Renal cortical epithelial cell (primary cell): ENCODE results near the gene GABARAP. TPM values are rescaled to one million over a fixed set of nuclear protein-coding genes. Genes with fewer than 3 reads are reported as not detected.

ENCODE experiments used
- DNase-seq: peaks from one replicate; pipeline ENCODE4 v3.0.0-alpha.2; 2011; ENCODE audit warnings: low read depth
- total RNA-seq: library from RNA; depleted of rRNA; stranded (reverse); fragments of >200 nt; gene quantifications from 2 replicates; pipeline ENCODE4 v1.2.3, GENCODE V29; 2014

GABARAP gene
- total RNA-seq, result 137 and 148 TPM in 2 replicates

- DNase-seq, result peak; percentile 71
Observed at GRCh38 chr17:7241783-7242716, at the start of gene GABARAP. Gene GABARAP (minus strand): TSS chr17:7242449. CDS start chr17:7242330, 119 bp downstream.

GRCh38 chr17:7290685-7291084, 48.4 kb upstream of the GABARAP start:
- DNase-seq, result no peak

GRCh38 chr17:7290166-7290565, 47.9 kb upstream of the GABARAP start:
- DNase-seq, result no peak

GRCh38 chr17:7289256-7290032, 47.2 kb upstream of the GABARAP start:
- no peak for DNase-seq

GRCh38 chr17:7285679-7286078, 43.4 kb upstream of the GABARAP start:
- DNase-seq, result no peak

GRCh38 chr17:7284911-7285310, 42.7 kb upstream of the GABARAP start:
- no peak for DNase-seq

- no peak for DNase-seq
Observed at GRCh38 chr17:7283471-7284216, 41.4 kb upstream of the GABARAP start.

GRCh38 chr17:7282752-7283321, 40.6 kb upstream of the GABARAP start:
- DNase-seq, result no peak

GRCh38 chr17:7281953-7282751, 39.9 kb upstream of the GABARAP start:
- DNase-seq, result no peak

GRCh38 chr17:7281074-7281952, 39.1 kb upstream of the GABARAP start, which contains the start of gene SLC2A4:
Gene SLC2A4 (plus strand): TSS chr17:7281718. CDS start chr17:7281935, 217 bp downstream.
- DNase-seq, result peak; percentile 85

GRCh38 chr17:7280519-7281073, 38.3 kb upstream of the GABARAP start:
- DNase-seq, result peak; percentile 66

GRCh38 chr17:7279448-7279847, 37.2 kb upstream of the GABARAP start:
- no peak for DNase-seq

GRCh38 chr17:7266784-7267183, 24.5 kb upstream of the GABARAP start:
- DNase-seq, result no peak

- DNase-seq, result no peak
Observed at GRCh38 chr17:7263801-7264078, 21.5 kb upstream of the GABARAP start.

GRCh38 chr17:7262935-7263800, 20.9 kb upstream of the GABARAP start:
- peak; percentile 31 for DNase-seq

GRCh38 chr17:7262192-7262934, 20.1 kb upstream of the GABARAP start, which contains the start of gene CLDN7:
Gene CLDN7 (minus strand): TSS chr17:7262478. CDS start chr17:7262043, 435 bp downstream.
- peak; percentile 30 for DNase-seq

GRCh38 chr17:7261379-7262191, 19.3 kb upstream of the GABARAP start:
- no peak for DNase-seq
